HG02678 (cell line): ENCODE data around the gene ATP5MG.
"Not testable (repeated sequence)": the region's sequence is repeated elsewhere in the genome, so short reads cannot be mapped to it uniquely, and the experiment has no call there.

Source experiments
- ATAC-seq: cut with Tn5 transposase; IDR thresholded peaks from one replicate; pipeline ENCODE4 v1.9.1; 2021; ENCODE audit warnings: mild to moderate bottlenecking, moderate library complexity; ENCODE audit not compliant: unreplicated experiment

Gene ATP5MG

DNA sequence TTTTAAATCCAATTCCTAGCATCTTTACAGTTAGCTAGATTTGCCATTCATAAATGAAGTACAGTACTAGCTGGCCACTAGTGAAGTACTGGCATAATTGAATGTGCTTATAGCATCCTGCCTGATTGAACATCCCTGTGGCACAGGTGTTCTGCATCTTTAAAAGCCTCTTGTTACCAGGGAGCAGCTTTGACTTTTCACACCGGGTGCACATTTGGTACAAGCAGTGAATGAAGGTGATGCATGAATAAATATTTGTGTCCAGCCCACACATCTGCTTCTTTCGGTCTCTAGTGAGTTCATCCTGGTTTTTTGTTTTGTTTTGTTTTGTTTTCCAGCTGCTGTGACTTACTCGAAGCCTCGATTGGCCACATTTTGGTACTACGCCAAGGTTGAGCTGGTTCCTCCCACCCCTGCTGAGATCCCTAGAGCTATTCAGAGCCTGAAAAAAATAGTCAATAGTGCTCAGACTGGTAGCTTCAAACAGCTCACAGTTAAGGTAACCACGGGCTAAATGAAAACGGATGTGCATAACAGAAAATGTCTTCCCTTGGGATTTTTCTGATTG lies 5.3 kb downstream of the ATP5MG start:
- ATAC-seq = no peak

DNA sequence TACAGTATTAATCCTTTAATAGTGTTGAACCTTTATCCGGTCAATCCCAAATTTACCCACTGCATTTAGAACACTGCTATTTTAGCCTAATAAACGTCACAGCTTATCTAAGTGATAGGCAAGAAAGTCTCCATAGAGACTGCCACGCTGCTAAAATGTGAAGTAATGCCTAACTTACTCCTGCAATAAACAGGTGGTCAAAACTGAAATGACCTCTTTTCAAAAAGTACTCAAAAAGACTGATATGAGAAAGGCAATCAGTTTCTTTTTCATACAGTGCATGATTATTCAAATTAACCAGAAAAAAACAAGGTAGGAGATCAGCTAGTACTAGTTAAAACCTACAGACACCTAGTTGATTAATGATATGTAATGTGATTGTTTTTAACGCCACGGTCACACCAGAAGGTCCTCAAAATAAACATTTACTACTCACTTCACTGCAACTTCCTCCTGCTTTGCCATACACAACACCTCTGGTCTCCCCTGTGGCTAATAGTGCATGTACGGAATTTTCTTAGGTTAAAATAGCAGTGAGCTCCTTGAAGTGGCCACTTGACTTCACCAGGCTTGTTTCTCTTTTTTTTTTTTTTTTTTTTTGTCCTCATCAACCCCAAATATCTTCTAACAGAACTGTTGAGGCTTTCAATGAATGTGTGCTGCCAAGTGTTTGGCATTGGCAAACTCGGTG lies 8.8 kb downstream of the ATP5MG start:
- ATAC-seq = peak; percentile 55

DNA sequence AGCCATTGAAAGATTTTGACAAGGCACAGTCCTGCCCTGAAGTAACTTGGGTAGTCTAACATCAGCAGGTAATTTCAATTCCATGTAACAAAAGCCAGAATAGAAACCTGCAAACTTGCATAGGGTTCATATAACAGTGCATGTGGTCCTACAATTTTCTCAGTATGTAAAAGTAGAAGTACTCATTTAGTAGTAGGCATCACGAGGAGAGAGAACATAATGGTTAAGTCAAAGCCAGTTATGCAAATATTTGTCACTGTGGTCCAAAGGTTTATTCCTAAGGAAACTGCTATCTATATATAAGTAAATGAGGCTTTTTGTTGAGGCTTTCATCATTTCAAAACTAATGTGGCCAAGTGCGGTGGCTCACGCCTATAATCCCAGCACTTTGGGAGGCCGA lies 10.1 kb downstream of the ATP5MG start:
- ATAC-seq = no peak

DNA sequence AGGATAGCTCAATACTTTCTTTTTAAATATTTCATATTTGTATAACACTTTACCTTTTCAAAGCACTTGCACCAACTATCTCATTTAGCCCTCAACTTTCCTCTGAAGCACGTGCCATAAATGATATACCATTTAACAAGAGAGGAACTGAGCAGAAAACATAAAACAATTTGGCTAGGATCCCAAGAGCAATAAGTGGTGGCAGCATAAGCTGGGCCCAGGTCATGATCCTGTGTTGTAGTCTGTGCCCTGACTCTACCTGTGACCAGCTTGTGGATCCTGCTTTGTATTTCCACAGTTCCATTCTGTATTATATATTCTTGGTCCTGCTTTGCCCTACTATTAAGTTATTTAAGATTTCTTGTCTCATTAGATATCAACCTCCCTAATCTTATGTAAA lies 11.5 kb downstream of the ATP5MG start:
- ATAC-seq = no peak

DNA sequence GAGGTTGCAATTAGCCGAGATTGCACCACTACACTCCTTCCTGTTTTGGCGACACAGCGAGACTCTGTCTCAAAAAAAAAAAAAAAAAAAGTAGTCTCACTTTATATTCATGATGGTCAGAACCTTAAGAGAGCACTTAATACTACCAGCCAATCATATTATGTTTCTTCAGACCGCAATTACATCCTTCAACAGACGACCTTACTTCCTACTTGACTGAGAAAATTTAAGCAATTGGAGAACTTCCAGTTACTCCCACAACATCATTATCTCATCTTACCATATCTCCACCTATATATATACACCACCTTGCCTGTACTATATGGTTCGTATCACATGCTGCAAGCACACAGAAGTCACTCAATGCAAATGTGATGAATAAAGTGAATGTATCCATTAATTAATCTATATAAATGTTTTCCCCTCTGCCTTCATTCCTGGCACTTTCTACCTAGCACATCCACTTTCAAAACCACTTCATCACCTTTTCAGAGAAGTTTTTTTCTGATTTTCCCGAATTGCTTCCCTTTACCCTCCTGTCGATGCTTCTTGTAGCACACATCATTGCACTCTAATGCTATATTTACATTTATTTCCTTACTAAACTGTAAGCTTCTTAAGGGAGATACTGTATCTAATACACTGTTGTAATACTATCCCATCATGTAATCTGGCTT lies 13.8 kb downstream of the ATP5MG start:
- no peak for ATAC-seq

DNA sequence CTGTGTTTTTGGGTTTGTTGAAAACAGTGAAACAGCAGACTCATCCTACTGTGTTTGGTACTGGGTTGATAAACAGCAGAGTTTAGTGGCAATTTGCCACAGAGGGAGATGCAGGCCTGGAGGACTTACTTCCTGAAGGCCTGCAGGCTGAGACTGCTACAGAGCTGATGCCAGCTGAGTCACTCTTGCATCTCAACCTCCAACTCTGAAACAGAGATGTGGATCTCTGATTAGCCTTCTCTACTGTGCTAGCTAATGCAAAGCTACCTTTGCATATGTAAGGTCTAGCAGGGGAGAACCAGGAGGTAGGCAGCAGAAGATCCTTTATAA lies 14.3 kb downstream of the ATP5MG start:
- ATAC-seq = no peak

DNA sequence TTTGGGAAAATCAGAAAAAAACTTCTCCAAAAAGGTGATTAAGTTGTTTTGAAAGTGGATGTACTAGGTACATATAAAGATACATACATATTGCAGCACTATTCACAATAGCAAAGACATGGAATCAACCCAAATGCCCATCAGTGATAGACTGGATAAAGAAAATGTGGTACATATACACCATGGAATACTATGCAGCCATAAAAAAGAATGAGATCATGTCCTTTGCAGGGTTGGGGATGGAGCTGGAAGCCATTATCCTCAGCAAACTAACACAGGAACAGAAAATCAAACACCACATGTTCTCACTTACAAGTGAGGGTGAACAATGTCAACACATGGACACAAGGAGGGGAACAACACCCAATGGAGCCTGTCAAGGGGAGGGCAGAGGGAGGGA lies 15.5 kb downstream of the ATP5MG start:
- ATAC-seq = not testable (repeated sequence)

DNA sequence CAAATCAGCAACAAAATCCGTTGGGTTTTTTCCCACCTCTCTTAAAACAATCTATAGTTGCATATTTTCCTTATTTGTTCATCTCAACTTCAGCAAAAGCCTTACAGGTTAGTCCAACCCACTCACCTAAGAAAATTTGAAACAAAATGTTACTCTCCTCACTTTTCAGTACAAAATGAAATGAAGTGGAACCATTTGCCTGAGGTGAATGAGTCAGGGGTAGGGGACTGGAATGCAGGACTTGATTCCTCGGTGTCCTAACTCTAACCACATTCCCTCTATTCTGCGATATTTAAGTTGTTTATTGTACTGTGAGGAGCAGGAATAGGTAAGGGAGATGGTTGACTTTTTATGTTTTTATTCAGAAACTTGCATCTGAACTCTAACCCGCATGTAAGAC lies 16.4 kb downstream of the ATP5MG start:
- no peak for ATAC-seq

DNA sequence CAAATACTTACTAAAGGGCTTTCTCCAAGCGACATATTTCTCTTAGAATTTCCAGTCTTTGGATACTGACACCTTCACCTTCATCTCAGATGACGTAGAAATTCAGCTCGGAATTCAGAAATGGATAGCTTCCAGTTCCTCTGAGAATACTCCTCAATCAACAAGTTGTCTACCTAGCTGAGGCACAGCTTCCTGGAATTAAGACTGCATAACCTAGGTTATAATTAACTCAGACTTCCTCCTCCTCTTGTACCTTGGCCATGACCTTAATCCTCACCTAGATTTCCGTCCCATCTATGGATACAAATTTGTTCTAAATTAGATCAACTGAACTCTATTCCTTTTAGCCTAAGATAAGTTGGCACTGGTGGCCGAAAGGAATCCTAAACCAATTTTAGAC lies 17.4 kb downstream of the ATP5MG start:
- ATAC-seq = no peak

DNA sequence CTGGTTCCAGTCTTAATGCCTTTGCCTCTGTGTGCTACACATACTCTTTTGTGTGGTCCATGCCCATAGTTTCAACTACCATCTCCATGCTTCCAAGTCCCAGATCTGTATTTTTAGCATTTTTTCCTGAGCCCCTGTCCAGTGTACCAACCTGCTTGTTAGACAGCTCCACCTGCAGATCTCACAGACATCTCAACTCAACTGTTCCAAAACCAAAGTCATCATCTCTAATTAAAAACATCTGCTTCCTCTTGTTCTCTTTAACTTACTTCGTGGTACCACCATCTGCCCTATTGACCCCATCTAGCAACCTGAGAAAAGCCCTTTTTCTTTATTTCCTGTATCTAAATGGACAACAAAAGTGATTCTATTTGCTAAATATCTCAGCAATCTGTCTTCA lies 26.3 kb downstream of the ATP5MG start:
- ATAC-seq = no peak

DNA sequence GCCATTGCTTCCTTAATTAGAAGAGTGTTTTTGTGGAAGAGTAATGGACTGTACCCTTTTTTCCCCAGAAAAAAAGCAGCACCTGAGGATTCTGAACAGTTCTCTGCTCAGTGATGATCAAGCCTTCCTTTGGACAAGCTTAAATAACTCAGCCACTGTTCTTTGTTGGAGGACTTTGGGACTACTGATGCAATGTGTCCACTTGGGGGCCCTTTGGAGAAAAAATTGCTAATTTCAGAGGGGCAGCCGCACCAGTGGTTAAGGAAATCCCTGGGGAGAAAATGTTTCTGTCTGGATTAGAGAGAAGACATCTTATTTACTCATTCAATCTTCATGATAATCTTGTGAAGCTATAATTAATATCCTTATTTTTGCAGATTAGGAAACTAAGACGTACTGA lies 29.6 kb downstream of the ATP5MG start:
- no peak for ATAC-seq

DNA sequence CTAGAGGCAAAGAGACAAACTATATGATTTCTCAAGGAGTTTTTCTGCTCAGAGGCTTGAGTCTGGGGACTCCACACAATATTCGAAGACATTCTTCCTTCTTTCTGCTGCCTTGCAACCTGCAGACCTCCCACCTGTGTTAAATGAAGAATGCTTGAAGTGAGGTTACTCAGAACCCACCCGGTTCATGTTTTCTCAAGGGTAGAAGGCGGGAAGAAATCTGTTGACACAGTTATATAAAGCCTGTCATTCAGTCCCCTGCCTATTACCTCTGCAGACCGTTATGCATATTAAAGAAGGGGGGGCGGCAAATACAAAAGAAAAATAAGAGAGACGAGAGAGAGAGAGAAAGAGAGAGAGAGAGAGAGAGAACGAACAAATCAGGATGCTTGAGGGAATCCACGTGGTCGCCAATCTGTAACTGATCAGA lies 32.7 kb downstream of the ATP5MG start:
- ATAC-seq = no peak

DNA sequence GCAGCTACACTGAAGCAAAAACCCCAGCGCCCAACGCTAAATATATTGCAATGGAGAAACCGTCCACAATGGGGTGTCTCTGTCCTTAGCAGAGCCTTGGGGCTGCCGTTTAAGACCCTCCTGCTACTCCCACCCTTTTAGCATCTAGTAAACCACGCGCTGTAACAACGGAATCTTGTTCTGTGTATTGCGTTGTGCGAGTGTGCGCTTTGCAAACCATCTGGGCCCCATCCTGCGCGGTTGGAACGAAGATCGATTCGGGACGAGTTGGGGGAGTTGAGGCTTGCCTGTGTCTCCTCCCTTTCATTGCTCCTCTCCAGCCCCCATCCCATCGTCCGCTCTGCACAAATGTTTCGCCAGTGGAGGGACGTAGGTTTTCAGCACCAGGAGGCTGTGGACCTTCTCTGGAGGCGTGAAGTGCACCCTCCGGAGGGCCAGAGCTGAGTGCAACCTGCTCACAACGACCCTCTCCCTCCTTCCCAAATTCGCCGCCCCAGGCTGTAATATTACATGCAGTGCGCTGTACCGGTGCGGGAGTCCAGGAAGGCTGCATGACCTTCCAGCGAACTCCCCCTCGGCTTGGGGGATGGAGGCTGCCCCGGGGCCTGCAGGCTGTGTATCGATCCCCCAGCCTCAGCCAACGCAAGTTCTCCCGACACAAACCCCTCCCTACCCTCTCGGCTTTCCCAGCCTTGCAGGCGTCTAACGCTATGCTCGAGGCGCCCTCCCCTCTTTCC lies 33.3 kb downstream of the ATP5MG start:
- no peak for ATAC-seq

DNA sequence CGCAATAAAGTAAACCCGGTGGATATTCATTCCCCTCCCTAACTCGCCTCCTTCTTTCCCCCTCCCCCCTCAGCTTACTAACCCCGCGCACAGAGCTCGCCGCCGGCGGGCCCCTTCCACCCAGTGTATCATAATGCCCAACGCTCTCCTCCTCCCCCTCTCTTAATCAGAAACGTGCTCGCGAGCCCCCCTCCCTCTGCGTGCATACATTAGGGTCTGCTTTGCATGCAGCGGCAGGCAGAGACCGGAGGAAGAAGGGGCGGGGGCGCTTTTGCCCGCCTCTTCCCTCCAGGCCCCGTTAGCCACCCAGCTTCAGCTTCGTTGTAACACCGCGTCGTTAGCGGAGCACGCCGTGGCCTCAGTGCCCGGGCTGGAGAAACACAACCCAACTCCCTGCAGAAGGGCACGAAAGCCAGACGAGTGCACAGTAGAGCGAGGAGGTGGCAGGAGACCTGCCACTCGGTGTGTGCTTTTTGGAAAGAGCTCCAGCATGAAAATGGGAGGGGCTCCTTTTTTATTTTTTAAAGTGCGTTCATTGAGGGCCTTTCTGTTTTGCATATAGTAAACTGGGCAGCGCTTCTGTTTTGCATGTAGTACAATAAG lies 34.0 kb downstream of the ATP5MG start:
- ATAC-seq = peak; percentile 22

DNA sequence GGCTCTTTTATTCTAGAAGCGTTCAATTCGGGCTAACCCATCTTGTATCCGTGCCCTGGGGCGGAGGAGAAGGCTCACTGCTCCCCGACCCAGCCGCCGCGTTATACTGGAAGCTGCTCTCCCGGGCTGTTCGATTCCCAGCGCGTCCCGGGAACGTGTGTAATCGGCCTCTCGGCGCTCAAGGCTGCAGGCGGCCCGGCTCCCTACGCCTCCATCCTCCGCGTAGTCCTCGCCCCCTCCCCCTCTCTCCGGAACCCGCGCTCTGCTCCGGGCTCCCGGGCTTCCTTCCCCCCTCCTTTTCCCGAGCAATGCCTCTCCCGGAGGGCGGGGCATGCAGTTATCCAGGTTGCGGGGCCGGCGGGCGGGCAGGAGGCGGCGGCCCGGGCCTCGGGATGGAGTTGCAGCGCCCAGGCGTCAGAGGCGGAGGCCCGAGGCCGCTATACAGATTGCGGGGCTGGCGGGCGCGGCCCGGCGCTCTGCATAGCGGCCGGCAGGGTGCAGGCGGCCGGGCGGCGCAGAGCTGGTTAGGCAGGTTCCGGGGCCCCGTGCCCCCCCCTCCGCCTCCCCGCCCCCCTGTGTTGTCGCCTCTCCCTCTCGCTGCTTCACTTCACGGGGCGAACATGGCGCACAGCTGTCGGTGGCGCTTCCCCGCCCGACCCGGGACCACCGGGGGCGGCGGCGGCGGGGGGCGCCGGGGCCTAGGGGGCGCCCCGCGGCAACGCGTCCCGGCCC lies 34.7 kb downstream of the ATP5MG start, which contains the start of gene KMT2A:
KMT2A (plus strand) TSS at position 600 of the 732 bp plus-strand sequence; CDS start at position 621, 21 bp downstream.
- peak; percentile 57 for ATAC-seq

DNA sequence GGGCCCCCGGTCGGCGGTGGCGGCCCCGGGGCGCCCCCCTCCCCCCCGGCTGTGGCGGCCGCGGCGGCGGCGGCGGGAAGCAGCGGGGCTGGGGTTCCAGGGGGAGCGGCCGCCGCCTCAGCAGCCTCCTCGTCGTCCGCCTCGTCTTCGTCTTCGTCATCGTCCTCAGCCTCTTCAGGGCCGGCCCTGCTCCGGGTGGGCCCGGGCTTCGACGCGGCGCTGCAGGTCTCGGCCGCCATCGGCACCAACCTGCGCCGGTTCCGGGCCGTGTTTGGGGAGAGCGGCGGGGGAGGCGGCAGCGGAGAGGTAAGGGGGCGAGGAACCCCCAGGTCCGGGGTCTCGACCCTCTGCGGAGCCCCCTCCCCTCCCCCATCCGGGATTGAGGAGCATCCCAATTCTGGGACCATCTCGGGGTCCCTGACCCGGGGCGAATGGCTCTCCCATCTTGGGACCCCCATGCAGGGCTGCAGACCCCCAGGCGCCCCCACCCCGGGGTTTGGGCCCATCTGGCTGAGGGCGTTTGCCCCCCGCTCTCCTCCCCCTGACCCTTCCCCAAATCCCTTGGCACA lies 35.3 kb downstream of the ATP5MG start:
- ATAC-seq = peak; percentile 11

DNA sequence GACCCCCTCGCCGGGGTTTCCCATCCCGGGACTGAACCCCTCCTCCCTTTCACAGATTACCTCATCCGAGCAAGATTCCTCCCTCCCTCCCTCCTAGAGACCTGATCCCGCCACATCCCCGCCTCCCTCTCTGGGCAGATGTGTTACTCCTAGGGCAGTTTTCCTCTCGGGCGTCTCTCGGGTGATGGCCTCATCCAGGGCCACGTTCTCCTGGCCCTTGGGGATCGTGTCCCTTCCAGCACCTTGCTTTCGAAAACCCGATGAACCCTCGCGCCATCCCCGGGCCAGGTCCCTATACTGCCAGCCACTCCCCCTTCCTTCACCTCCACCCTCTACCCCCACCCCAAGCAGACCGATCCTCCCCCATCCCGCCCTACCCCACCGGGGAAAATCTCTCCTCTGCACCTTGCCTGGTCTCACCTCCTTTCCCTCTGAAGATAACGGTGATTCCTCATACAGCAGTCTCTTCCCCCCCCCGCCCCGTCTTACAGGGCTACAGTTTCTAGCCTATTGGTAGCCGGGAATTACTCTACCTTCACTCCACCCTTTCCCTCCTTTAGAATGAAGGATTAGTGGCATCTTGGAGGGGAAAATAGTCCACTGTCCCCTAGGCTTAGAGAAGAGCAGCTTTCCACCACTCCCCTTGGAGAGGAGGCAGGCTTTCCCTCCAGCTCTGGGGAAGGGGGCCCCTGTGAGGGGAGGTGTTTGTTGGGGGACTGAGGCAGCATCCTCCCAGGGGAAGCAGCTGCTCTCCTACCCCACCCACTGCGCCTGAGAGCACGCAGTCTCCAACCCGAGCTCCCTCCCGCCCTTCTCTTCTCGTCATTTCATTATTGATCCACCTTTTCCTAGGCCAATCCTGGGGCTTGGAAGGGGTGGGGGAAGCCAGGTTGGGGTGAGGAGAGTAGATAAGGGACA lies 36.1 kb downstream of the ATP5MG start:
- no peak for ATAC-seq

DNA sequence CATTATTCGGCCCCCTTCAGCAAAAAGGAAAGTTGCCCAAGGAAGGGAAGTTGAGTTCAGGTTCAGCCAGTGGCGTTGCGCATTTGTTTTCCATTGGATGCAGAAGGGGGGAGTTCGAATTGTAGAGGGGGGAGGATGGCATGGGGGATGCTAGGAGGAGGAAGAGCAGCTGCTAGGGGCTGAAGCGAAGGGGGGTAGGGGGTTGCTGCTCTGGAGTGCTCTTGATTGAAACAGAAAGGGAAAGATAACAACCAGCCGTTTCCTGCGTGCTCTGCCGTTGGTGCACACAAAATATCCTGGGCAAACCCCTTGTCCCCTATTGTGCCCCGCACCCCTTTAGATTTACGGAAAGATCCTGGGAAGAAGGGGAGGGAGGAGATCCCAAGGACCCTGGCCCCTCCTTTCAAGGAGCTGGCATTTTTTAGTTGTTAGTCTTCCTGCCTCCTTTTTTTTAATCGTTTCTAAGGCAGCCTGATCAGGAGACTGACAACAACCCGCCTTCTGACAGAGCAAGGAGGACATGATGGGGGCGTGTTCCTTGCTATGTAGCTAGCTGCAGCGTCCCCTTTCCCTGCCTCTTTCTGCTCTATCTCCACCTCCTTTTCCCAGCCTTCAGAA lies 37.0 kb downstream of the ATP5MG start:
- no peak for ATAC-seq

DNA sequence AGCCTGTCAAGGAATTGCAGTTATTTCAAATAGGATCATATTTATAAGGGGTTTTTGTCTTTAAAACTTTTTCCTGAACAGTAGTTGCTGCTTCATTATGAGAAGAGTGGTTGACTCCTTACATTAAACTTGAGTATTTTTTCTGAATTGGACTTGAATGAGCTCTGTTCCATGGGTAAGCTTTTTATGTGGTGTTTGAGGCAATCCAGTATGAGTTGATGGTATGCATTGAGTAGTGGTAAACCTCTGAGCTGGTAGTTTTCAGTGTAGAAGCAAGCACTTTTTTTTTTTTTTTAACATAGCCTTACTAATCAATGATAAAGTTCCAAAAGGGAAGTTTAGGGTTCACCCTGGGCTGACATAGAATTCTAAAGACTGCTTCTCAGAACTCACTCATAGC lies 38.2 kb downstream of the ATP5MG start:
- ATAC-seq = no peak
